Subcutaneous abdominal adipose tissue (tissue), 5 donors: ENCODE measurements around the gene PBX1.

Experiments
- H3K27ac ChIP-seq: one replicate; pipeline ENCODE4 v1.7.0; 2013; ENCODE audit warnings: low read depth, mild to moderate bottlenecking, inconsistent platforms, low read length, moderate library complexity
- H3K27me3 ChIP-seq, 5 donors: one replicate each; pipeline ENCODE4 v1.7.0; 2013; ENCODE audit warnings: low read length in 5 of 5, inconsistent platforms in 1 of 5; ENCODE audit not compliant: control insufficient read depth in 5 of 5, insufficient read depth in 4 of 5
- H3K36me3 ChIP-seq, 5 donors: one replicate each; pipeline ENCODE4 v1.7.0; 2013; ENCODE audit warnings: low read length in 5 of 5; ENCODE audit not compliant: control insufficient read depth in 5 of 5, insufficient read depth in 5 of 5
- H3K4me1 ChIP-seq, 5 donors: one replicate each; pipeline ENCODE4 v1.7.0; 2013; ENCODE audit warnings: low read length in 5 of 5, mild to moderate bottlenecking in 3 of 5, moderate library complexity in 1 of 5; ENCODE audit not compliant: control insufficient read depth in 5 of 5, insufficient read depth in 5 of 5
- H3K4me3 ChIP-seq, 5 donors: one replicate each; pipeline ENCODE4 v1.7.0; 2013; ENCODE audit warnings: low read length in 5 of 5, low read depth in 1 of 5
- H3K9ac ChIP-seq, 5 donors: one replicate each; pipeline ENCODE4 v1.7.0; 2013; ENCODE audit warnings: low read length in 5 of 5, mild to moderate bottlenecking in 4 of 5, moderate library complexity in 3 of 5
- H3K9me3 ChIP-seq, 5 donors: one replicate each; pipeline ENCODE4 v1.7.0; 2013; ENCODE audit warnings: low read length in 5 of 5; ENCODE audit not compliant: control insufficient read depth in 5 of 5
- donor health status: healthy.
- donor health status: healthy.
- donor health status: healthy.
- donor health status: healthy.
- donor health status: healthy.

Gene PBX1

DNA sequence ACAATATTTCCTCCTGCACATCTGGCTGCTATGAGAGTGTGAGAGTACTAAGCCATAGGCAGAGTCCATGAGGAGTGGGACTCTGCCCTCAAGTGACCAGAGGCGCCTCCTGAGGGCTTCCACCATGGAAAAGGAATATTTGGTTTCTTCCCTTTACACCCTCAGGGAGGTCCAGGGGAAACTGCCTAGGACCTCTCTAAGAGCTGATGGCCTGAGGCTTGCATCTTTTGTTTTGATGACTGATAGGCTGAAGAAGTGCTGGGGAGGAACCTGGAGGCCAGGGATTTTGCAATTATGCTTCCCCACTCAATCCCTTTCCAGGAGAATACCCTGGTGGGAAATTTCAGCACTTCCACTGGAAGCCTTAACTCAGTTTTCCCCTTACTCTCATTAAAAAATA is 111.0 kb downstream of the PBX1 start:
- Histone ChIP-seq H3K27me3 (no peaks in the 10 kb centered on the region), H3K36me3 (no peaks in the 10 kb centered on the region), H3K9ac (no peak overlapping the region), H3K9me3 (peaks cover 0 to 3% (median 0%) of the 10 kb centered on the region in 5 donors), H3K4me1 (peaks cover 0 to 6% (median 0%) of the 10 kb centered on the region in 5 donors), H3K4me3 (no peak overlapping the region), H3K27ac (no peak overlapping the region)

DNA sequence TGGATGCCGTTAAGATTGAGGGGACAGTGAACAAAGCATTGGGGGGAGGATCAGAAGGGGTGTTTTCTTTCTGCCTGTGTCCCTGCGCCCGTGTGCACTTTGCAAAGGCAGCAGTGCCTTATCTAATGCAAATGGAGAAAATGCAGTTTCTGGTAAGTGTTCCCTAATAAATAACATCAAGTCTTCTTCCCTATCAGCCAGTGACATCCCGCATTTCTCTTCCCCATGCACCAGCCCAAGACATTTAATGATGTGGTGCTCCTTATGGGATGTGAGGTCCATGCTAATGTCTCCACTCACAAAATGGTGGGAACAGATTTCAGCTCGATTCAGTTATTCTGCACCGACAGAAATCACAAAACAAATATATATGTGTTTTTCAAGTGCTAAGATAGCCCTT is 111.8 kb downstream of the PBX1 start:
- no peaks in the 10 kb centered on the region for H3K27me3 ChIP-seq
- H3K9me3 ChIP-seq, result peaks cover 0 to 3% (median 0%) of the 10 kb centered on the region in 5 donors
- no peak overlapping the region for H3K27ac ChIP-seq
- peaks cover 0 to 6% (median 5%) of the 10 kb centered on the region in 5 donors for H3K4me1 ChIP-seq
- H3K36me3 ChIP-seq, result no peaks in the 10 kb centered on the region
- H3K9ac ChIP-seq, result no peak overlapping the region
- H3K4me3 ChIP-seq, result no peak overlapping the region

GRCh38 chr1:164671323-164671965 is 112.5 kb downstream of the PBX1 start:
- Histone ChIP-seq H3K4me1 (peaks cover 0 to 11% (median 6%) of the 10 kb centered on the region in 5 donors), H3K27me3 (no peaks in the 10 kb centered on the region), H3K27ac (no peak overlapping the region), H3K36me3 (no peaks in the 10 kb centered on the region), H3K9ac (no peak overlapping the region), H3K9me3 (peaks cover 0 to 3% (median 0%) of the 10 kb centered on the region in 5 donors), H3K4me3 (no peak overlapping the region)

DNA sequence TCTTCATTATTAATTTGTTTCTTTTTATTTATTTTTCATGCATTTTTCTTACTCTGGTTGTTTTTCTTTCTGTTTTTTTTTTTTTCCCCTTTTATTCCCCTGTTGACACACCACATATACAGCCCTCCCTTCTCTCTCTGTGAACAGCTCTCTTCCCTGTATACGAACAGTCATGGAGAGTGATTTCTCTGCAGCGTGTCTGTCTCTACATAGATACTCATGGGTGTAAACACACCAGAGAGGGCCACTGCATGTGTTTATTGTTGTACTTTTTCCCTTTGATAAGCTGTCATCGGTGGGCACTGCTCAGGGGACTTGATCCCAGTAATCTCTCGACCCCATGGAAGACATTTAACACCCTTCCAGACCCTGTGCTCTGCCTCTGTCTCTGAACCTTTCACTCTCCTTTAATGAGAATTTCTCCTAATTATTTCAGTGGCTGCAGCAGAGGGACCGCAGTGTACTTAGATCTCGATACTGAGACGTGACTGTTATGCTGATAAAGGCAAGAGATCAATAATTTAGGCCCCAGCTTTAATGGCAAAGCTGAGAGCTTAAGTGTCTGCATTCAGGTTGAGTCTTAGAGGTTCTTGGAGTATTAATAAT is 113.1 kb downstream of the PBX1 start:
- Histone ChIP-seq H3K27me3 (no peaks in the 10 kb centered on the region), H3K9ac (no peak overlapping the region), H3K36me3 (no peaks in the 10 kb centered on the region), H3K9me3 (peaks cover 0 to 3% (median 0%) of the 10 kb centered on the region in 5 donors), H3K4me1 (peaks cover 0 to 9% (median 2%) of the 10 kb centered on the region in 5 donors), H3K27ac (no peak overlapping the region), H3K4me3 (no peak overlapping the region)

- H3K27ac ChIP-seq, result no peak overlapping the region
- H3K4me3 ChIP-seq, result no peak overlapping the region
- H3K4me1 ChIP-seq, result peaks cover 0 to 9% (median 1%) of the 10 kb centered on the region in 5 donors
Measured at GRCh38 chr1:164672588-164672987, 113.6 kb downstream of the PBX1 start.

DNA sequence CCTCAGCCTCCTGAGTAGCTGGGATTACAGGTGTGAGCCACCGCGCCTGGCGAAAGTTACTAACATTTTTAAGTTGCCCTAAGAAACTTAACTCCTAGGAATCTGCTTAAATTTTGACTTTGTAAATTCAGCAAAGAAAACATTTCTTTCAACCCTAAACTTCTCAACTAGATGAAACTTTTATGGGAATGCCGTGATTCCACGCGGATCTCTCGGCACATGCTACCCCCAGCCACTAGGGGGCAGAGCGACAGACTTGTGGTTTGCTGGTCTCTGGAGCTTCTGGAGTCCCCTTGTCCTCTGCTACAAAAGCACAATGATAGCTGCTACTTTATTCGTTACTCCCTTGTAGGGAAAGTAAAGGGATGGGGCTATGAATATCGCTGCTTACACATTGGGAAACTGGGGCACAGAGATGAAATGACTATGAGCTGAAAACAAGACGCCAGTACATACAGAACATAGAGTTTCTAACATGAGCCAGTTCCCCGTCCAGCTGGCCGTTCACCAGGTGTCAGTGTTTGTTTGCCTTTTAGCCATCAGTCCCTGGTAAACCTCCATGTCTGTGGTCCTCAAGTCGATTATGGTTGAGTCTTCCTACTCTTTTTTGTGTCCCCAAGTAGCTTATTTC is 114.7 kb downstream of the PBX1 start:
- Histone ChIP-seq H3K27me3 (no peaks in the 10 kb centered on the region), H3K4me3 (no peak overlapping the region), H3K9ac (no peak overlapping the region), H3K36me3 (peaks cover 0 to 1% (median 0%) of the 10 kb centered on the region in 5 donors), H3K4me1 (peaks cover 0 to 12% (median 0%) of the 10 kb centered on the region in 5 donors), H3K27ac (no peak overlapping the region), H3K9me3 (peaks cover 0 to 3% (median 0%) of the 10 kb centered on the region in 5 donors)

More at GRCh38 chr1:164672588-164672987, 113.6 kb downstream of the PBX1 start:
- Histone ChIP-seq H3K36me3 (no peaks in the 10 kb centered on the region), H3K9ac (no peak overlapping the region), H3K9me3 (peaks cover 0 to 3% (median 0%) of the 10 kb centered on the region in 5 donors), H3K27me3 (no peaks in the 10 kb centered on the region)

- H3K4me1 ChIP-seq, result peaks cover 0 to 12% (median 0%) of the 10 kb centered on the region in 5 donors
Measured at GRCh38 chr1:164675342-164675904, 116.4 kb downstream of the PBX1 start.

DNA sequence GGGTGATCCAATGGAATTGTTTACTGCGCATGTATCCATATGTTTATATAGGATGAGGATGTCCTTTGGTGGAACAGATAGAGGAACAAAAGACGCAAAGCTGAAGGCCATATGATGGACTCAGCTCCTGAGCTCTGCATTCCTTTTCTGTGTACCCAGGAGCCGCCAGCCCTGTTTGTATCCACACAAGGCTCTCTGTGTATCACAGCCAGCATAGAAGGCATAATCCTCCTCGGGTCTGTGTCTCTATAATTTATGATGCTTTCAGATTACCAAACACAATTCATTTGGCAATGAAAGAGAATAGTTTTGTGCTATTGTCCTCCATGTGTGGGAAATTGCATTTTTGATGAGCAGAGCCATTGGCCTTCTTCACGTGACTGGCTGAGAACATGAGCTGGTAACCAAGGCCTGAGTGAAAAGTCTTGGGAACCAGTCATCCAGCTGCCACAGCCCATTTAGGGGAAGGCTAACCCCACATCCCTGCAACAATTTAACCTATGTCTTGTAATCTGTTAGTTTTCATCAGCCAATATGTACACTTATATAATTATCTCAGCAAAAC is 119.2 kb downstream of the PBX1 start:
- no peak overlapping the region for H3K27ac ChIP-seq
- no peak overlapping the region for H3K9ac ChIP-seq
- H3K36me3 ChIP-seq, result peaks cover 0 to 14% (median 6%) of the 10 kb centered on the region in 5 donors
- peaks cover 0 to 12% (median 0%) of the 10 kb centered on the region in 5 donors for H3K4me1 ChIP-seq
- H3K9me3 ChIP-seq, result no peaks in the 10 kb centered on the region
- no peak overlapping the region for H3K4me3 ChIP-seq
- H3K27me3 ChIP-seq, result no peaks in the 10 kb centered on the region

More at GRCh38 chr1:164675342-164675904, 116.4 kb downstream of the PBX1 start:
- peaks cover 0 to 6% (median 5%) of the 10 kb centered on the region in 5 donors for H3K36me3 ChIP-seq
- no peaks in the 10 kb centered on the region for H3K27me3 ChIP-seq
- H3K27ac ChIP-seq, result no peak overlapping the region
- no peak overlapping the region for H3K4me3 ChIP-seq
- no peaks in the 10 kb centered on the region for H3K9me3 ChIP-seq
- no peak overlapping the region for H3K9ac ChIP-seq

- Histone ChIP-seq H3K36me3 (peaks cover 0 to 14% (median 6%) of the 10 kb centered on the region in 5 donors), H3K27me3 (no peaks in the 10 kb centered on the region), H3K9me3 (no peaks in the 10 kb centered on the region), H3K9ac (no peak overlapping the region), H3K4me1 (peaks cover 0 to 3% (median 0%) of the 10 kb centered on the region in 5 donors), H3K4me3 (no peak overlapping the region), H3K27ac (no peak overlapping the region)
Measured at GRCh38 chr1:164682570-164682969, 123.6 kb downstream of the PBX1 start.
